ENCODE measurements around the gene XPNPEP1.

XPNPEP1 gene

DNA sequence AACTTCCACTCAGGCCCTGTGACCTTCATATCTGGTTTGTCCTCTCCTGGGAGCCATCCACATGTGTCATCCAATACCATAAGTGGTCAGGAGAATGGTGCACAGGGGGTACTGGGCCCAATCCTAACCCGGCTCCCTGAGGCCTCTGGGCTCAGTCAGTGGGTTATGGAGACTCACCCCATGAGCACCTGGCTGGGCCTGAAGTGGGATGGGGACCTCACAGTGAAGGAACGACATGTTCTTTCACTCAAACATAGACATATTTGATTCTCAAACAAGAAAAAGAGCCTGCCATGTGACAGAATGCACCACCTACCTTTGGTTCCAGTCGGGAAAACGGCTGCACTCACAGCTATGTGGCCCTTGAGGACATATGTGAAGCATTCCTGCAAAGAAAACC lies 51.8 kb downstream of the XPNPEP1 start:
- TF ChIP-seq ZC3H10 (CRISPR knock-in tag; IDR thresholded peaks at IDR 0.05) (no peak), TCF4 (CRISPR knock-in tag; IDR thresholded peaks at IDR 0.05; ENCODE audit: borderline replicate concordance) (no peak)
- ATAC-seq, result no peak

GRCh38 chr10:109866995-109867635 lies 56.2 kb downstream of the XPNPEP1 start:
- TF ChIP-seq RARB (CRISPR knock-in tag; IDR thresholded peaks at IDR 0.05) (no peak), ZNF565 (CRISPR knock-in tag; conservative IDR thresholded peaks at IDR 0.05; ENCODE audit: low read depth) (no peak)
- no peak for ATAC-seq

GRCh38 chr10:109866168-109866994 lies 56.9 kb downstream of the XPNPEP1 start:
- no peak for TF ChIP-seq ISL1 (CRISPR knock-in tag; IDR thresholded peaks at IDR 0.05)
- TF ChIP-seq CSRNP3 (CRISPR knock-in tag; IDR thresholded peaks at IDR 0.05), result no peak
- TF ChIP-seq OSR1 (CRISPR knock-in tag; IDR thresholded peaks at IDR 0.05), result no peak
- no peak for TF ChIP-seq TCF4 (CRISPR knock-in tag; IDR thresholded peaks at IDR 0.05; ENCODE audit: borderline replicate concordance)
- TF ChIP-seq PPARA (CRISPR knock-in tag; IDR thresholded peaks at IDR 0.05; ENCODE audit: borderline replicate concordance), result no peak
- no peak for TF ChIP-seq RARB (CRISPR knock-in tag; IDR thresholded peaks at IDR 0.05)
- TF ChIP-seq, protein P1, sequence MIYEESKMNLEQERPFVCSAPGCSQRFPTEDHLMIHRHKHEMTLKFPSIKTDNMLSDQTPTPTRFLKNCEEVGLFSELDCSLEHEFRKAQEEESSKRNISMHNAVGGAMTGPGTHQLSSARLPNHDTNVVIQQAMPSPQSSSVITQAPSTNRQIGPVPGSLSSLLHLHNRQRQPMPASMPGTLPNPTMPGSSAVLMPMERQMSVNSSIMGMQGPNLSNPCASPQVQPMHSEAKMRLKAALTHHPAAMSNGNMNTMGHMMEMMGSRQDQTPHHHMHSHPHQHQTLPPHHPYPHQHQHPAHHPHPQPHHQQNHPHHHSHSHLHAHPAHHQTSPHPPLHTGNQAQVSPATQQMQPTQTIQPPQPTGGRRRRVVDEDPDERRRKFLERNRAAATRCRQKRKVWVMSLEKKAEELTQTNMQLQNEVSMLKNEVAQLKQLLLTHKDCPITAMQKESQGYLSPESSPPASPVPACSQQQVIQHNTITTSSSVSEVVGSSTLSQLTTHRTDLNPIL (CRISPR knock-in tag; IDR thresholded peaks at IDR 0.05; ENCODE audit: low read depth), result no peak
- TF ChIP-seq TSHZ2 (CRISPR knock-in tag; IDR thresholded peaks at IDR 0.05), result no peak
- TF ChIP-seq ZNF8 (CRISPR knock-in tag; IDR thresholded peaks at IDR 0.05), result no peak
- no peak for TF ChIP-seq TOX (CRISPR knock-in tag; IDR thresholded peaks at IDR 0.05; ENCODE audit: borderline replicate concordance)
- no peak for TF ChIP-seq BACH2 (CRISPR knock-in tag; IDR thresholded peaks at IDR 0.05; ENCODE audit: borderline replicate concordance)
- TF ChIP-seq, protein P2, sequence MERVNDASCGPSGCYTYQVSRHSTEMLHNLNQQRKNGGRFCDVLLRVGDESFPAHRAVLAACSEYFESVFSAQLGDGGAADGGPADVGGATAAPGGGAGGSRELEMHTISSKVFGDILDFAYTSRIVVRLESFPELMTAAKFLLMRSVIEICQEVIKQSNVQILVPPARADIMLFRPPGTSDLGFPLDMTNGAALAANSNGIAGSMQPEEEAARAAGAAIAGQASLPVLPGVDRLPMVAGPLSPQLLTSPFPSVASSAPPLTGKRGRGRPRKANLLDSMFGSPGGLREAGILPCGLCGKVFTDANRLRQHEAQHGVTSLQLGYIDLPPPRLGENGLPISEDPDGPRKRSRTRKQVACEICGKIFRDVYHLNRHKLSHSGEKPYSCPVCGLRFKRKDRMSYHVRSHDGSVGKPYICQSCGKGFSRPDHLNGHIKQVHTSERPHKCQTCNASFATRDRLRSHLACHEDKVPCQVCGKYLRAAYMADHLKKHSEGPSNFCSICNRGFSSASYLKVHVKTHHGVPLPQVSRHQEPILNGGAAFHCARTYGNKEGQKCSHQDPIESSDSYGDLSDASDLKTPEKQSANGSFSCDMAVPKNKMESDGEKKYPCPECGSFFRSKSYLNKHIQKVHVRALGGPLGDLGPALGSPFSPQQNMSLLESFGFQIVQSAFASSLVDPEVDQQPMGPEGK (CRISPR knock-in tag; IDR thresholded peaks at IDR 0.05; ENCODE audit: borderline replicate concordance), result no peak
- TF ChIP-seq ARNTL (CRISPR knock-in tag; IDR thresholded peaks at IDR 0.05; ENCODE audit: borderline replicate concordance, low read depth), result no peak
- TF ChIP-seq ZFP3 (CRISPR knock-in tag; IDR thresholded peaks at IDR 0.05), result no peak
- TF ChIP-seq ZC3H10 (CRISPR knock-in tag; IDR thresholded peaks at IDR 0.05), result no peak
- TF ChIP-seq, protein P3, sequence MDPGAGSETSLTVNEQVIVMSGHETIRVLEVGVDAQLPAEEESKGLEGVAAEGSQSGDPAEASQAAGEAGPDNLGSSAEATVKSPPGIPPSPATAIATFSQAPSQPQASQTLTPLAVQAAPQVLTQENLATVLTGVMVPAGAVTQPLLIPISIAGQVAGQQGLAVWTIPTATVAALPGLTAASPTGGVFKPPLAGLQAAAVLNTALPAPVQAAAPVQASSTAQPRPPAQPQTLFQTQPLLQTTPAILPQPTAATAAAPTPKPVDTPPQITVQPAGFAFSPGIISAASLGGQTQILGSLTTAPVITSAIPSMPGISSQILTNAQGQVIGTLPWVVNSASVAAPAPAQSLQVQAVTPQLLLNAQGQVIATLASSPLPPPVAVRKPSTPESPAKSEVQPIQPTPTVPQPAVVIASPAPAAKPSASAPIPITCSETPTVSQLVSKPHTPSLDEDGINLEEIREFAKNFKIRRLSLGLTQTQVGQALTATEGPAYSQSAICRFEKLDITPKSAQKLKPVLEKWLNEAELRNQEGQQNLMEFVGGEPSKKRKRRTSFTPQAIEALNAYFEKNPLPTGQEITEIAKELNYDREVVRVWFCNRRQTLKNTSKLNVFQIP (CRISPR knock-in tag; IDR thresholded peaks at IDR 0.05; ENCODE audit: borderline replicate concordance, low read depth), result no peak
- no peak for TF ChIP-seq ESRRG (CRISPR knock-in tag; IDR thresholded peaks at IDR 0.05)
- TF ChIP-seq GLIS3 (CRISPR knock-in tag; IDR thresholded peaks at IDR 0.05), result no peak
- no peak for TF ChIP-seq ZNF70 (CRISPR knock-in tag; IDR thresholded peaks at IDR 0.05)
- no peak for TF ChIP-seq CSDC2 (CRISPR knock-in tag; IDR thresholded peaks at IDR 0.05)
- ATAC-seq, result peak; percentile 73; the same call in 2 of the 3 replicates

Data from SK-N-SH treated with all-trans-retinoic acid at 6 μM for 48 hours (cell line).